GM12865 (cell line): ENCODE measurements around the gene RHOG.

Experiments
- DNase-seq: peaks from one replicate; pipeline ENCODE4 v3.0.0; 2010; ENCODE audit warnings: low read depth
- H3K4me3 ChIP-seq: 2 replicates; pipeline ENCODE4 v1.5.1; 2011; ENCODE audit warnings: mild to moderate bottlenecking, low read depth, low read length, control low read depth
- CTCF ChIP-seq: IDR thresholded peaks from 2 replicates; pipeline ENCODE4 v1.5.1; 2011; ENCODE audit warnings: low read length, control low read depth, low read depth, inconsistent platforms; ENCODE audit not compliant: insufficient read depth; ENCODE audit errors: missing control alignments

RHOG gene

GRCh38 chr11:3802011-3802790 lies 38.6 kb downstream of the RHOG start:
- no peak for DNase-seq
- H3K4me3 ChIP-seq = no peak overlapping the region
- no peak for TF ChIP-seq CTCF

- TF ChIP-seq CTCF = no peak
- H3K4me3 ChIP-seq = no peak overlapping the region
- no peak for DNase-seq
Observed at GRCh38 chr11:3799873-3800272, 40.9 kb downstream of the RHOG start.

- TF ChIP-seq CTCF = no peak
- no peak overlapping the region for H3K4me3 ChIP-seq
Observed at GRCh38 chr11:3799143-3799542, 41.6 kb downstream of the RHOG start.

GRCh38 chr11:3797329-3798090 lies 43.2 kb downstream of the RHOG start, which contains the start of gene NUP98:
Gene NUP98, minus strand, starts transcription at chr11:3797554. Its CDS starts 15,437 bp downstream, at chr11:3782117.
- peak within 1 kb of the TSS; percentile 93 for H3K4me3 ChIP-seq
- TF ChIP-seq CTCF = no peak
- peak; percentile 100 for DNase-seq

More at GRCh38 chr11:3799143-3799542, 41.6 kb downstream of the RHOG start:
- DNase-seq = no peak

GRCh38 chr11:3796801-3797328 lies 43.9 kb downstream of the RHOG start:
- no peak for TF ChIP-seq CTCF
- DNase-seq = no peak
- peak overlapping the region; percentile 81 for H3K4me3 ChIP-seq

- no peak for TF ChIP-seq CTCF
- peak overlapping the region; percentile 81 for H3K4me3 ChIP-seq
- no peak for DNase-seq
Observed at GRCh38 chr11:3796346-3796745, 44.4 kb downstream of the RHOG start.
